Upper lobe of left lung (tissue), 4 donors: ENCODE data around the gene PGA3.
"Not testable (repeated sequence)": the region's sequence is repeated elsewhere in the genome, so short reads cannot be mapped to it uniquely, and the experiment has no call there.

Experiments used
- POLR2A ChIP-seq, 4 donors: fragments of 450-650 bp; IDR thresholded peaks; one replicate each; pipeline ENCODE4 v1.5.1; 2016 to 2017; ENCODE audit warnings: antibody characterized with exemption in 4 of 4, mild to moderate bottlenecking in 2 of 4
- POLR2AphosphoS5 ChIP-seq, 2 donors: sonication (generic); formaldehyde crosslinking; IDR thresholded peaks; one replicate each; pipeline ENCODE4 v1.5.1; 2017; ENCODE audit warnings: antibody characterized with exemption in 2 of 2
- TF ChIP-seq, protein P1 (sequence below), 6 experiments: fragments of 450-650 bp in 4 of 6; fragments of 200-600 bp in 2 of 6; sonication (generic) in 2 of 6; IDR thresholded peaks; one replicate each; pipeline ENCODE4 v1.5.1; 2016 to 2019; ENCODE audit warnings: antibody characterized with exemption in 6 of 6

DNA sequence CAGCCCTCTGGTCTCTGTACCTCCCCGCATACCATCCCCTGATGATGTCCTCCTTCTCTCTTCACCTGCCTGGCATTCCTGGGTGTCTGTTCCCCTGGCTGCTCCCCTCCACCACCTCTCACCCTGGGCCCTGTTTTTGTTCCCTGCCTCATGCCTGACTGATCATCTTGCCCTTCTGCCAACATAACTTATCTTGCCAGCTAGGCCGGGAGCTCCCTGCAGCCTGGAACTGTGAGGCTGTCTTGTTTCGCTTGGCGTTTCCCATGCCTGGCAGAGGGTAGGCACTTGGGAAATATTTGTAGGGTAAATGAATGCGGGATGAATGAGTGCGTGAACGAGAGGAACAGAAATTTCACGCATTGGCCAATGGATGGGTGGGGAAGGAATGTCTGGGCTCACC, 45.9 kb downstream of the PGA3 start:
- TF ChIP-seq, protein P1, sequence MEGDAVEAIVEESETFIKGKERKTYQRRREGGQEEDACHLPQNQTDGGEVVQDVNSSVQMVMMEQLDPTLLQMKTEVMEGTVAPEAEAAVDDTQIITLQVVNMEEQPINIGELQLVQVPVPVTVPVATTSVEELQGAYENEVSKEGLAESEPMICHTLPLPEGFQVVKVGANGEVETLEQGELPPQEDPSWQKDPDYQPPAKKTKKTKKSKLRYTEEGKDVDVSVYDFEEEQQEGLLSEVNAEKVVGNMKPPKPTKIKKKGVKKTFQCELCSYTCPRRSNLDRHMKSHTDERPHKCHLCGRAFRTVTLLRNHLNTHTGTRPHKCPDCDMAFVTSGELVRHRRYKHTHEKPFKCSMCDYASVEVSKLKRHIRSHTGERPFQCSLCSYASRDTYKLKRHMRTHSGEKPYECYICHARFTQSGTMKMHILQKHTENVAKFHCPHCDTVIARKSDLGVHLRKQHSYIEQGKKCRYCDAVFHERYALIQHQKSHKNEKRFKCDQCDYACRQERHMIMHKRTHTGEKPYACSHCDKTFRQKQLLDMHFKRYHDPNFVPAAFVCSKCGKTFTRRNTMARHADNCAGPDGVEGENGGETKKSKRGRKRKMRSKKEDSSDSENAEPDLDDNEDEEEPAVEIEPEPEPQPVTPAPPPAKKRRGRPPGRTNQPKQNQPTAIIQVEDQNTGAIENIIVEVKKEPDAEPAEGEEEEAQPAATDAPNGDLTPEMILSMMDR (IDR thresholded peaks at IDR 0.05) = not testable (repeated sequence)
- TF ChIP-seq POLR2AphosphoS5, POLR2A (IDR thresholded peaks at IDR 0.05): not testable (repeated sequence)
